Pulmonary artery endothelial cell (primary cell): ENCODE measurements around the gene CCDC24. TPM values are rescaled to one million over a fixed set of nuclear protein-coding genes. Genes with fewer than 3 reads are reported as not detected.

ENCODE experiments used
- DNase-seq: peaks from one replicate; pipeline ENCODE4 v3.0.0-alpha.2; 2011; ENCODE audit warnings: low read depth, low spot score
- total RNA-seq: library from RNA; depleted of rRNA; stranded (reverse); fragments of >200 nt; gene quantifications from 2 replicates; pipeline ENCODE4 v1.2.3, GENCODE V29; 2014

The CCDC24 gene
- total RNA-seq, 1 donor from 2014 or later: 2.1 TPM

- no peak for DNase-seq
Measured at GRCh38 chr1:43997295-43997999, 6.0 kb downstream of the CCDC24 start.

- no peak for DNase-seq
Measured at GRCh38 chr1:43998000-43998378, 6.6 kb downstream of the CCDC24 start.

GRCh38 chr1:43999455-43999854, 8.1 kb downstream of the CCDC24 start:
- no peak for DNase-seq

- DNase-seq: no peak
Measured at GRCh38 chr1:44000122-44000665, 8.8 kb downstream of the CCDC24 start.

GRCh38 chr1:44002165-44002564, 10.8 kb downstream of the CCDC24 start:
- no peak for DNase-seq

GRCh38 chr1:44002606-44003157, 11.3 kb downstream of the CCDC24 start:
- no peak for DNase-seq

GRCh38 chr1:44008259-44008658, 16.9 kb downstream of the CCDC24 start:
- no peak for DNase-seq

GRCh38 chr1:44010935-44011471, 19.6 kb downstream of the CCDC24 start:
- DNase-seq: no peak

GRCh38 chr1:44012404-44012803, 21.0 kb downstream of the CCDC24 start:
- DNase-seq: no peak

- DNase-seq: no peak
Measured at GRCh38 chr1:44012941-44013609, 21.7 kb downstream of the CCDC24 start.

- no peak for DNase-seq
Measured at GRCh38 chr1:44013949-44014348, 22.6 kb downstream of the CCDC24 start.

GRCh38 chr1:44014365-44015104, 23.1 kb downstream of the CCDC24 start:
- no peak for DNase-seq

- DNase-seq: no peak
Measured at GRCh38 chr1:44015206-44015605, 23.8 kb downstream of the CCDC24 start.

GRCh38 chr1:44016041-44016889, 24.9 kb downstream of the CCDC24 start:
- no peak for DNase-seq

- no peak for DNase-seq
Measured at GRCh38 chr1:44016890-44017400, 25.5 kb downstream of the CCDC24 start.

GRCh38 chr1:44019466-44019948, 28.1 kb downstream of the CCDC24 start:
- DNase-seq: no peak

- DNase-seq: no peak
Measured at GRCh38 chr1:44020464-44020863, 29.1 kb downstream of the CCDC24 start.

GRCh38 chr1:44021156-44021555, 29.8 kb downstream of the CCDC24 start:
- DNase-seq: no peak

GRCh38 chr1:44021581-44022321, 30.4 kb downstream of the CCDC24 start:
- no peak for DNase-seq
